Measurements from ENCODE around the gene PCDH9. TPM values are rescaled to one million over a fixed set of nuclear protein-coding genes. Genes with fewer than 3 reads are reported as not detected.

PCDH9 gene
- total RNA-seq, 1 donor from 2014 or later: 14.7 TPM

- no peak for TF ChIP-seq CTCF (IDR thresholded peaks at IDR 0.05; ENCODE audit: borderline replicate concordance)
- H3K4me3 ChIP-seq: no peak overlapping the region
- H3K27me3 ChIP-seq (ENCODE audit: low read depth): no peaks in the 10 kb centered on the region
- no peak overlapping the region for H3K27ac ChIP-seq (replicated peaks)
- H3K9me3 ChIP-seq (replicated peaks): no peaks in the 10 kb centered on the region
- no peak for DNase-seq
- no peaks in the 10 kb centered on the region for H3K36me3 ChIP-seq
- no peaks in the 10 kb centered on the region for H3K4me1 ChIP-seq
- intact Hi-C loops (cut with micrococcal nuclease): no loop called here
Observed at GRCh38 chr13:67120872-67121531, 109.1 kb downstream of the PCDH9 start.

GRCh38 chr13:67119481-67119894 is 110.6 kb downstream of the PCDH9 start:
- Histone ChIP-seq H3K4me3 (no peak overlapping the region), H3K9me3 (replicated peaks) (no peaks in the 10 kb centered on the region), H3K27ac (replicated peaks) (no peak overlapping the region), H3K4me1 (no peaks in the 10 kb centered on the region), H3K36me3 (no peaks in the 10 kb centered on the region), H3K27me3 (ENCODE audit: low read depth) (no peaks in the 10 kb centered on the region)
- no peak for TF ChIP-seq CTCF (IDR thresholded peaks at IDR 0.05; ENCODE audit: borderline replicate concordance)
- no peak for DNase-seq
- intact Hi-C loops (cut with micrococcal nuclease): no loop called here

GRCh38 chr13:67118277-67118676 is 111.9 kb downstream of the PCDH9 start:
- no peaks in the 10 kb centered on the region for H3K27me3 ChIP-seq (ENCODE audit: low read depth)
- H3K27ac ChIP-seq (replicated peaks): no peak overlapping the region
- TF ChIP-seq CTCF (IDR thresholded peaks at IDR 0.05; ENCODE audit: borderline replicate concordance): no peak
- no peaks in the 10 kb centered on the region for H3K36me3 ChIP-seq
- no peak for DNase-seq
- no peaks in the 10 kb centered on the region for H3K4me1 ChIP-seq
- no peaks in the 10 kb centered on the region for H3K9me3 ChIP-seq (replicated peaks)
- no peak overlapping the region for H3K4me3 ChIP-seq
- intact Hi-C loops (cut with micrococcal nuclease): no loop called here

GRCh38 chr13:67117010-67117550 is 113.1 kb downstream of the PCDH9 start:
- Histone ChIP-seq H3K27ac (replicated peaks) (no peak overlapping the region), H3K36me3 (no peaks in the 10 kb centered on the region), H3K9me3 (replicated peaks) (no peaks in the 10 kb centered on the region), H3K4me3 (no peak overlapping the region), H3K27me3 (ENCODE audit: low read depth) (no peaks in the 10 kb centered on the region), H3K4me1 (no peaks in the 10 kb centered on the region)
- TF ChIP-seq CTCF (IDR thresholded peaks at IDR 0.05; ENCODE audit: borderline replicate concordance): no peak
- no peak for DNase-seq
- intact Hi-C loops (cut with micrococcal nuclease): no loop called here

- Histone ChIP-seq H3K4me3 (no peak overlapping the region), H3K36me3 (no peaks in the 10 kb centered on the region), H3K27ac (replicated peaks) (no peak overlapping the region), H3K4me1 (no peaks in the 10 kb centered on the region), H3K9me3 (replicated peaks) (peaks cover 12% of the 10 kb centered on the region), H3K27me3 (ENCODE audit: low read depth) (no peaks in the 10 kb centered on the region)
- intact Hi-C loops (cut with micrococcal nuclease): no loop called here
- no peak for TF ChIP-seq CTCF (IDR thresholded peaks at IDR 0.05; ENCODE audit: borderline replicate concordance)
- no peak for DNase-seq
Observed at GRCh38 chr13:67107979-67108378, 122.2 kb downstream of the PCDH9 start.
